NOMO-1 (cell line): Measurements from ENCODE around the gene KCNIP3.
A peak's percentile ranks its signal among the peaks of the same experiment; 100 is the strongest.

ENCODE experiments used
- DNase-seq, 2 experiments: peaks; one replicate each; lab custom pipeline; 2025; ENCODE audit not compliant: unreplicated experiment in 2 of 2; lab: John Stamatoyannopoulos, UW

KCNIP3 gene

DNA sequence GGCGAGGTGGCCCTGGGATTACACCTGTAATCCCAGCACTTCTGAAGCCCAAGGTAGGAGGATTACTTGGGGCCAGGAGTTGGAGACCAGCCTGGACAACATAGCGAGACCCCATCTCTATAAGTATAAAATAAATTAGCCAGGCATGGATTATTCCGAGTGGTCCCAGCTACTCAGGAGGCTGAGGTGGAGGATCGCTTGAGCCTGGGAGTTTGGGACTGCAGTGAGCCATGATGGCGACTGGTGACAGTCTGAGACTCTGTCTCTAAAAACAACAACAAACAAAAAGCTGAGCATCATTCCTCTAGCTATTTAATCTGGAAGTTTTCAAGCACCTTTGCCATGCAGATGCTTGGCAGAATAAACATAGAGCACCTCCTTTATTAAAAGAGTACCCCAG lies 83.6 kb downstream of the KCNIP3 start:
- DNase-seq = no peak

GRCh38 chr2:95381212-95382191 lies 84.4 kb downstream of the KCNIP3 start:
- DNase-seq = no peak

DNA sequence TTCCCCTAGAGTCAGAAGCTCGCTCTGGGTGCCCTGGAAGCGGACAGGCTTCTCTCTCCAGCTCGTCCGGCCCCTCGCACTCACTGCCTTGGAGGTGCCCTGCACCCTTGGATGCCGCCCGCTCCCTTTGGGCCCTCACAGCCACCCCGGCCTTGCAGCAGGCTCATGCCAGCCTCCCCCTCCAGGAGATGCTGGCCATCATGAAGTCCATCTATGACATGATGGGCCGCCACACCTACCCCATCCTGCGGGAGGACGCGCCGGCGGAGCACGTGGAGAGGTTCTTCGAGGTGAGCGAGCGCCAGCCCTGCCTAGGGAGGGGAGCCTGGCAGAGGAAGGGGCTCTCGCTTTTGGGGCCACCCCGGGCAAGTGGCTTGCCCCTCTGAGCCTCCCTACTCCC lies 85.0 kb downstream of the KCNIP3 start:
- DNase-seq = no peak

GRCh38 chr2:95382686-95383634 lies 85.8 kb downstream of the KCNIP3 start:
- no peak for DNase-seq

DNA sequence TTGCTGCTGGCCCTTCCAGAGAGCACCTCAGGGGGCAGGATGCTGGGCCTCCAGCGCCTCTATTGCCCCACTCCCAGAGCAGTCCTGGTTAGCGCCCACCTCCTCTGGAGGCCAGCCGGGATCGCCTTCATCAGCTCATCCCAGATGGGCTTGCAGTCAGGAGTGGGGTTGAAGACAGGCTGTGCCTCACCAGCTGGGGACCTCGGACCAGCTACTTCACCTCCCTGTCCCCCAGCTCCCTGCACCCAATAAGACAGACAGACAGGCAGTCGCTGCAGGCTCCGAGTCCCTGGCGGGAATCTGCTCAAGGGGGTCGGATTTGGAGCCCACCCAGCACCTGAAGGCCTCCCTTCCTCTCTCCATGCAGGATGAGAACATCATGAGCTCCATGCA lies 86.5 kb downstream of the KCNIP3 start:
- no peak for DNase-seq

DNA sequence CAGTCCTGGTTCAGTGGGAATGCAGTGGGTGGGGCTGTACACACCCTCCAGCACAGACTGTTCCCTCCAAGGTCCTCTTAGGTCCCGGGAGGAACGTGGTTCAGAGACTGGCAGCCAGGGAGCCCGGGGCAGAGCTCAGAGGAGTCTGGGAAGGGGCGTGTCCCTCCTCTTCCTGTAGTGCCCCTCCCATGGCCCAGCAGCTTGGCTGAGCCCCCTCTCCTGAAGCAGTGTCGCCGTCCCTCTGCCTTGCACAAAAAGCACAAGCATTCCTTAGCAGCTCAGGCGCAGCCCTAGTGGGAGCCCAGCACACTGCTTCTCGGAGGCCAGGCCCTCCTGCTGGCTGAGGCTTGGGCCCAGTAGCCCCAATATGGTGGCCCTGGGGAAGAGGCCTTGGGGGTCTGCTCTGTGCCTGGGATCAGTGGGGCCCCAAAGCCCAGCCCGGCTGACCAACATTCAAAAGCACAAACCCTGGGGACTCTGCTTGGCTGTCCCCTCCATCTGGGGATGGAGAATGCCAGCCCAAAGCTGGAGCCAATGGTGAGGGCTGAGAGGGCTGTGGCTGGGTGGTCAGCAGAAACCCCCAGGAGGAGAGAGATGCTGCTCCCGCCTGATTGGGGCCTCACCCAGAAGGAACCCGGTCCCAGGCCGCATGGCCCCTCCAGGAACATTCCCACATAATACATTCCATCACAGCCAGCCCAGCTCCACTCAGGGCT lies 87.9 kb downstream of the KCNIP3 start:
- DNase-seq = no peak

DNA sequence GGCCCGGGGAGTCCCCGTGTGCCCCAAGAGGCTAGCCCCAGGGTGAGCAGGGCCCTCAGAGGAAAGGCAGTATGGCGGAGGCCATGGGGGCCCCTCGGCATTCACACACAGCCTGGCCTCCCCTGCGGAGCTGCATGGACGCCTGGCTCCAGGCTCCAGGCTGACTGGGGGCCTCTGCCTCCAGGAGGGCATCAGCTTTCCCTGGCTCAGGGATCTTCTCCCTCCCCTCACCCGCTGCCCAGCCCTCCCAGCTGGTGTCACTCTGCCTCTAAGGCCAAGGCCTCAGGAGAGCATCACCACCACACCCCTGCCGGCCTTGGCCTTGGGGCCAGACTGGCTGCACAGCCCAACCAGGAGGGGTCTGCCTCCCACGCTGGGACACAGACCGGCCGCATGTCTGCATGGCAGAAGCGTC lies 88.4 kb downstream of the KCNIP3 start:
- no peak for DNase-seq

- no peak for DNase-seq
Observed at GRCh38 chr2:95386031-95386430, 88.9 kb downstream of the KCNIP3 start.

- DNase-seq = no peak
Observed at GRCh38 chr2:95387358-95387757, 90.2 kb downstream of the KCNIP3 start.

- no peak for DNase-seq
Observed at GRCh38 chr2:95388091-95388692, 91.0 kb downstream of the KCNIP3 start.

- no peak for DNase-seq
Observed at GRCh38 chr2:95388856-95389244, 91.7 kb downstream of the KCNIP3 start.

- peak; percentile 5 to 17 for DNase-seq
Observed at GRCh38 chr2:95389245-95390119, 92.3 kb downstream of the KCNIP3 start.

GRCh38 chr2:95390272-95390880 lies 93.2 kb downstream of the KCNIP3 start:
- DNase-seq = no peak

- DNase-seq = no peak
Observed at GRCh38 chr2:95390881-95391321, 93.8 kb downstream of the KCNIP3 start.

DNA sequence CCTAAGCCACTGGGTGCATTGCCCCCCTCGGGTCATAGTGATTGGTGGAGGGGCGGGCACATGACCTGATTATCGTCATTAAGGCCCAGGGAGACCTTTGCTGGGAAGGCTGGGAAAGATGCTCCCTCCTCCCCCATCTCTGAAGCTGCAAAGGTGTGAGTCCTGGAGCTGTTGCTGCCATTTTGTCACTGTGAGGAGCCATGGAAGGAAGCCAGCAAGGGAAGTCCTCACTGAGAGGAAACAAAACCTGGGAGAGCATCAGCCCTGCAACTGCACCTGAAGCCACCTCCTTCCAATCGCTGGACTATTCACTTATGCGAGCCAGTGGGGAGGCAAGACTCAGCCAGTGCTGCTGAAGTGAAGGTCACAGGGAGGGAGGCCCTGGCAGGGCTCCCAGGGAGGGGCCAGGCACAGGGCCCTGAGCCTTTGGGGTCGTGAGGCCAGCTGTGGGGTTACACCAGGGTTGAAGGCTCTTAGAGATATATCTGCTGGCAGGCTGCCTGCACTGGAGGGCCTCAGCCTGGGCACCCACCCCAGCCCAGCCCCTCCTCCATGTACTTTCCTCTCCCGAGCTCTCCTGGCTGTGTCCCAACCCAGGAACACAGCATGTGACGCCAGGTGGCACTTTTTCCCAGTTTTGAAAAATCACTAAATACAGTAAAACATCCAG lies 94.6 kb downstream of the KCNIP3 start:
- no peak for DNase-seq

DNA sequence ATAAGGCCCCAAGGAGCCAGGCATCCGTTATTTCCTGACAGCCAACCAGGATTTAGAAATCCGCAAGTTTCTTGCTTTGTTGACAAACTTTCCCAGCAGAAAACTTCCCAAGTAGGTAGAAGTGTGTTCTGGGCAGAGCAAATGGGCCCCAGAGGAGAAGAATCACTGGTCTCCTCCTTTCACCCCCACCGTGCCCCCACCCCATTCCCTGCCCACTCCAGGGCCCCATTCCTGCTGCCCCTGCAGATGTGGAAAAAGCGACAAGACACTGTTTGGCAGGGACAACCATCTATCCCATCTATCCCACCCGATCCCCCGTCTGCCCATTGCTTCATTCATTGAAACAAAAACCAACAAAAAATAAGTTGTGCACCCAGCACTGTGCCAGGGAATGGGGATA lies 95.2 kb downstream of the KCNIP3 start:
- no peak for DNase-seq

DNA sequence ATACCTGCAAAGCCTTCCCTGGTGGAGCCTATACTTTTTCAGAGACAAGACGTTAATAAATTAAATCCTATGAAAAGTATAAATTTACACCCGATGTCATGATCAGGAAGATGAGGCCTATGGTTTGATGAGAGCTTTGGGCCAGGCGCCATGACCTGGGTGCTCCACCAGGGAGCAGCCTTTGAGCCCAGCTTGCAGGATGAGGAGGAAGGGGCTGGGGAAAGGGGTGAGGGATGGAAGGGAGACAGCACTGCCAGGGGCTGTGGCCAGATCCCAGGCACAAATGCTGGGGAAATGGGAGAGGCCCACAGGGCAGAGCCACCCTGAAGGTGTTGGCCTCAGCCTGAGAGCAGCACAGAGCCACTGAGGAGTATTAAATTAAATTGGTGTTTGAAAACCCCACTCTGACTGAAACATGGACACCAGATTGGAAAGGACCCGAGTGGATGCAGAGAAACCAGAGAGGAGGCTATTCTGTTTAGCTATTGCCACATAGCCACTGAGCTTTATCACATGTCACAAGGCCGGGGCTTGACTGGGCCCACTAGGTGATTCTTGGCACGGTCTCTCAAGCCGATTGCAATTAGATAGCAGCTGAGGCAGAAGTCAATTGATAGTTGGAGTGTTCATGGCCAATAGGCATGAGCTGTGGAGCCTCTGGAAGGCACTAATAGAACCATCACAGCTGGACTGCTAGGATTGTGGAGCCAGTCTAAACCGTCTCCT lies 95.7 kb downstream of the KCNIP3 start:
- DNase-seq = no peak

DNA sequence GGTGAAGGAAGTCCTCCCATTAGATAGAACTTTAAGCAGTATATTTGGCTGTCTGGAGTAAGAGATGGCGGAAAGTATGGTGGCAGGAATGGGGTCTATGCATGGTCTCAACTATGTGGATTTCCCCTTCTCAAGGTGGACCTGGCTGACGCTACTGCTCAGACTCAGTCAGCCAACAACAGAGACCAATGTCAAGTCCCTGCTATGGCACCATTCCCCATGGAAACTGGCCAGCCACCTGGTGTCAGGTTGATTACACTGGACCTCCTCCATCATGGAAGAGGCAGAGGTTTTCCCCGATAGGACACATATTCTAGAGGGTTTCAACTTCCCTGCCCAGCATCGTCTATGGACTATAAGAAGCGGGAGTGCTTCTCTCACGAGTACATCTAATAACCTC lies 96.8 kb downstream of the KCNIP3 start:
- no peak for DNase-seq
